Dermis blood vessel endothelial cell (primary cell): ENCODE data around the gene NUFIP2. TPM values are rescaled to one million over a fixed set of nuclear protein-coding genes. Genes with fewer than 3 reads are reported as not detected.
A peak's percentile ranks its signal among the peaks of the same experiment; 100 is the strongest.
"Not testable (repeated sequence)": the region's sequence is repeated elsewhere in the genome, so short reads cannot be mapped to it uniquely, and the experiment has no call there.

ENCODE experiments used
- DNase-seq: peaks from one replicate; pipeline ENCODE4 v3.0.0; 2010
- total RNA-seq: library from RNA; depleted of rRNA; stranded (reverse); fragments of >200 nt; gene quantifications from 2 replicates; pipeline ENCODE4 v1.2.3, GENCODE V29; 2014

NUFIP2 gene, protein sequence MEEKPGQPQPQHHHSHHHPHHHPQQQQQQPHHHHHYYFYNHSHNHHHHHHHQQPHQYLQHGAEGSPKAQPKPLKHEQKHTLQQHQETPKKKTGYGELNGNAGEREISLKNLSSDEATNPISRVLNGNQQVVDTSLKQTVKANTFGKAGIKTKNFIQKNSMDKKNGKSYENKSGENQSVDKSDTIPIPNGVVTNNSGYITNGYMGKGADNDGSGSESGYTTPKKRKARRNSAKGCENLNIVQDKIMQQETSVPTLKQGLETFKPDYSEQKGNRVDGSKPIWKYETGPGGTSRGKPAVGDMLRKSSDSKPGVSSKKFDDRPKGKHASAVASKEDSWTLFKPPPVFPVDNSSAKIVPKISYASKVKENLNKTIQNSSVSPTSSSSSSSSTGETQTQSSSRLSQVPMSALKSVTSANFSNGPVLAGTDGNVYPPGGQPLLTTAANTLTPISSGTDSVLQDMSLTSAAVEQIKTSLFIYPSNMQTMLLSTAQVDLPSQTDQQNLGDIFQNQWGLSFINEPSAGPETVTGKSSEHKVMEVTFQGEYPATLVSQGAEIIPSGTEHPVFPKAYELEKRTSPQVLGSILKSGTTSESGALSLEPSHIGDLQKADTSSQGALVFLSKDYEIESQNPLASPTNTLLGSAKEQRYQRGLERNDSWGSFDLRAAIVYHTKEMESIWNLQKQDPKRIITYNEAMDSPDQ
- total RNA-seq: 38.5 and 43.7 TPM in 2 replicates

DNA sequence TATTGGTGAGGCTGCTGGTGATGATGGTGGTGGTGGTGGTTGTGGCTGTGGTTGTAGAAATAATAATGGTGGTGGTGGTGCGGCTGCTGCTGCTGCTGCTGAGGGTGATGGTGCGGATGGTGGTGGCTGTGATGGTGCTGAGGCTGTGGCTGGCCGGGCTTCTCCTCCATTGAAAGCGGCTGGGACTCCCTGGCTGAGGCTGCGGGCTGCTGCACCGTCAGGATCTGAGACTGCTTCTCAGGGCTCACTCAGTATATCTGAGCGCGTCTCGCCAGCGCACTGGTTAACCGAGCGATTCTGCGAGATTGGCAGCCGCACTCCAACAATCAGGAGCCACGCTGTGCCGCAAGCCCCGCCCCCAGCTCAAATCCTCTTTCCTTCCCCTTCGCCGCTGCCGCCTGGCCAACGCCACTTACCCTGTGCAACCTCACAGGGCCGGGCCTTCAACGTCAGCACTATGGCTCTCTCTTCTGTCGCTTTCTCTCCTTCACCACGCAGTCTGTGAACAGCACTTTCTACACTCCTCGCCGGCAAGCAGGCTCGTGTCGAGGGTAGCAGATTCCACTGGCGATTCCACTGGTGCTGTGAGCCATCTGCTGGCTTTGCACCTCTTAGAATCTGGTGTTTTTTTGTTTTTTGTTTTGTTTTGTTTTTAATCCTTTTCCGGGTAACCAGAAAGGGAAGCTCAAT lies at the start of gene NUFIP2:
TSS of gene NUFIP2 (minus strand) at position 259 of the 690 bp plus-strand sequence. CDS start at position 170, 89 bp downstream.
- peak; percentile 99 for DNase-seq

DNA sequence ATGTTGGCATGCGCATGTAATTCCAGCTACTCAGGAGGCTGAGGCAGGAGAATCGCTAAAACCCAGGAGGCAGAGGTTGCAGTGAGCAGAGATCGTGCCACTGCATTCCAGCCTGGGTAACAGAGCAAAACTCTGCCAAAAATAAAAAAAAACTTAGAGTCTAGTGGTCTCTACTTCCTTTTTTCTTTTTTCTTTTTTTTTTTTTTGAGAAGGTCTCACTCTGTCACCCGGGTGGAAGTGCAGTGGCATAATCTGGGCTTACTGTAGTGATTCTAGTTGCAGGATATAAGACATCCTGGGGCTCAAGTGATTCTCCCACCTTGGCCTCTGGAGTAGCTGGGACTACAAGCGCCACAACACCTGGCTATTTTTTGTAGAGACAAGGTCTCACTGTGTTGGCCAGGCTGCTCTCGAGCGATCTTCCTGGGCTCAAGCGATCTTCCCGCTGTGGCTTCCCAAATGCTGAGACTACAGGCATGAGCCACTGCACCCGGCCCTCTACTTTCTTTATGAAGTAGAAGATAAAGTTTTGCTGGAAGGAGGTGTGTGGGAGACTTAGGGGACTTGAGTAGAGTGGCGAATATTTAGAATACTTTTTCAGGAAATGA lies 48.3 kb upstream of the NUFIP2 start:
- DNase-seq: no peak

DNA sequence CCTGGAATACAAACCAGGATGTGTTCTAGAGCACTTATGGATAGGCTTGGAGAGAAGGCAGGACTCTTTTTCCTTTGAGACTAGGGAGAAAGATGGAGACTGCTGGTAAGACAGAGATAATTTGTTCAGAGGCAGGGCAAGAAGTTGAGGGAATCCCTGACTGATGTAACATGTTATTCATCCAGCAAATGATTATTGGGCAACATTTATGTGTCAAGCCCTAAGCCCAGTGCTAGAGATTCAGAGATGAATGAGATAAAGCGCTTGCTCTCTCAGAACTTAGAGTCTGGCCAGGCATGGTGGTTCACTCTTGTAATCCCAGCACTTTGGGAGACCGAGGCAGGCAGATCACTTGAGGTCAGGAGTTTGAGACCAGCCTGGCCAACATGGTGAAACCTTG lies 47.8 kb upstream of the NUFIP2 start:
- DNase-seq: no peak

DNA sequence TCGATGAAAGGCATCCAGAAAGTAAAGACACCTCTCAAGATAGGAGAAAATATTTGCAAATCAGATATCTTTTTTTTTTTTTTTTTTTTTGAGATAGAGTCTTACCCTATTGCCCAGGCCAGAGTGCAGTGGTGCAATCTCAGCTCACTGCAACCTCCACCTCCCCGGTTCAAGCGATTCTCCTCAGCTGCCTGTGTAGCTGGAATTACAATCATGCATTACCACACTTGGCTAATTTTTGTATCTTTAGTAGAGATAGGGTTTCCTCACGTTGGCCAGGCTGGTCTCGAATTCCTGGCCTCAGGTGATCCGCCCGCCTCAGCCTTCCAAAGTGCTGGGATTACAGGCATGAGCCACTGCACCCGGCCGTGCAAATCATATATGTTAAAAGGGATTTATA lies 45.1 kb upstream of the NUFIP2 start:
- not testable (repeated sequence) for DNase-seq

DNA sequence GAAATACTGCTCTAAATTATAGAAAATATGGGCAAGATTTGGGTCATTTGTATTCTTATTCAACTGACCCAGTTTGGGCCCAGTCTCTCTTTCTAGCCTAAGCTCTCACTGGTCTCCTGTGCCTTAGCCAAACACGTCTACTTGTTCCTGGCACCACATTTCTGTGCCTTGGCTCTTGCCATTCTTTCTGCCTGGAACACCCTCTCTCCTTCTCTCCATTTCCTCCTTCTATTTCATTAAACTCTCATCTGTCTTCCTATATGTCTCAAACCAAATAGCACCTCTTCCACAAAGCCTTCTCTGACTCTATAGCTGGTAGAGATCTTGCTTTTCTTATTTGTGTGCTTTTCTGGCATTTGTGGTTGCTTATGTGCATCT lies 37.7 kb upstream of the NUFIP2 start:
- DNase-seq: no peak

DNA sequence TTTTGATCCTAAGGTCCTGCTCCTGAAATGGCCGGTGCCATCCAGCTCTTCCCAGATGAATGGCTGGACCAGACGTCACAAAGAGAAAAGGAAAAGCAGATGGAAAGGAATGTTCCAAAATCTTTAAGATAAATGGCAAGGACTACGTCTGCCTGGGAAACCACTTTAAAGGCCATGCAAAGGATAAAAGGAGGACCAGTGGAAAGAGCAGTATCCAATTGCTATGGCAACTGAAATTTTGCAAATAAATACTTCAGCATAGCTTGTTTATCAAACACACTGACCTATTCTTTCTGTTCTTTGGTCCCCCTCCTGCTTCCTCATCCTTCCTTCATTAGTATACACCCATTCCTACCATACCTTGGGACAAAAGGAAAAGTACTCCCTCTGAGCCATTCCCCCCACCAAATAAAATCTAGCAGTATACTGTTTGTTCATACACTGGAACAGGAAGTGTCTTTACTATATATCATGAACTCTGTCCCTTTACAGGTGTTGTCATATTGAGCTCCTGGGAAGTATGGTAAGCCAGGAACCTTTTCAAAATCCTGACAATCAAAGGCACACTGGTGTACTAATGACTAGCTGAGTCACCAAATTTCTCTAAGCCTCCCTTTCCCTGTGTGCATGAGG lies 37.2 kb upstream of the NUFIP2 start:
- no peak for DNase-seq

DNA sequence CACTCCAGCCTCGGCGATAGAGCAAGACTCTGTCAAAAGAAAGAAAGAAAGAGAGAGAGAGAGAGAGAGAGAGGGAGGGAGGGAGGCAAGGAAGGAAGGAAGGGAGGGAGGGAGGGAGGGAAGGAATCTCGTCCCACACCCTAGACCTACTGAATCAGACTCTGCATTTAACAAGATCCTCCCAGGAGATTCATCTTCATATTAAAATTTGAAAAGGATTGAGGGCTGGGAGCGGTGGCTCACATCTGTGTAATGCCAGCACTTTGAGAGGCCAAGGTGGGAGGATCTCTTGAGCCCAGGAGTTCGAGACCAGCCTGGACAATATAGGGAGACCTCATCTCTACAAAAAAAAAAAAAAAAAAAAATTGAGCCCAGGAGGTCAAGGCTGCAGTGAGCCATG lies 33.5 kb upstream of the NUFIP2 start:
- no peak for DNase-seq

DNA sequence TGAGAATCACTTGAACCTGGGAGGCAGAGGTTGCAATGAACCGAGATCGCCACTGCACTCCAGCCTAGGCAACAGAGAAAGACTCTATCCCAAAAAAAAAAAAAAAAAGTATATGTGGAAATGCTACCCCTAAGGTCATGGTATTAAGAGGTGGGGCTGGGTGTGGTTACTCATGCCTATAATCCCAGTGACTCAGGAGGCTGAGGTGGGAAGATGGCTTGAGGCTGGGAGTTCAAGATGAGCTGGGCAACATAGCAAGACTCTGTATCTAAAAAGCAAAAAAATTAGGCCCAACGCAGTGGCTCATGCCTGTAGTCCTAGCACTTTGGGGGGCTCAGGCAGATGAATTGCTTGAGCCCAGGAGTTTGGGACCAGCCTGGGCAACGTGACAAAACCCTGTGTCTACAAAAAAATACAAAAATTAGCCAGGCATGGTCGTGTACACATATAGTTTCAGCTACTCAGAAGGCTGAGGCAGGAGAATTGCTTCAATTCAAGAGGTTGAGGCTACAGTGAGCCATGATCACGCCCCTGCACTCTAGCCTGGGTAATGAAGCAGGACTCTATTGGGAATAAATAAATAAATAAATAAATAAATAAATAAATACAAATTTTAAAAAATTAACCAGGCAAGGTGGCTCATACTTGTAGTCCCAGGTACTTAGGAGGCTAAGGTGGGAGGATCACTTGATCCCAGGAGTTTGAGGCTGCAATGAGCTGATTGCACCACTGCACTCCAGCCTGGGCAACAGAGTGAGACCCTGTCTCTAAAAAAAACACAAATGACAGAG lies 32.3 kb upstream of the NUFIP2 start:
- no peak for DNase-seq

DNA sequence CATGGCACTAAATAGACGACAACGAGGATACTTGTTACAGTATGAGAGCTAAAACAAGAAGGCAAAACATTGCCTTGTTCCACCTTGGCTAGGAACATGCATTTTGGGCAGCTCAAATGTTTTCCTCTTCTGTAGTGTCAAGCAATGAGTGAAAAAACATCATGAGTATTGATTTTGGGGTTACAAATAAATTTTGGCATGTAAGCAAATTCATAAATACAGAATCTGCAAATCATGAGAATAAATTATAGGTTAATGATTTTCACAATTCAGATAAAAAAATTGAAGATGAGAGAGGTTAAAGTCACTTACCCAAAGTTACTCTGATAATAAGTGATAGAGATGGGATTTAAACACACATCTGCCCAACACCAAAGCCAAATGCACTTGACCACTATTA lies 28.4 kb upstream of the NUFIP2 start:
- no peak for DNase-seq

DNA sequence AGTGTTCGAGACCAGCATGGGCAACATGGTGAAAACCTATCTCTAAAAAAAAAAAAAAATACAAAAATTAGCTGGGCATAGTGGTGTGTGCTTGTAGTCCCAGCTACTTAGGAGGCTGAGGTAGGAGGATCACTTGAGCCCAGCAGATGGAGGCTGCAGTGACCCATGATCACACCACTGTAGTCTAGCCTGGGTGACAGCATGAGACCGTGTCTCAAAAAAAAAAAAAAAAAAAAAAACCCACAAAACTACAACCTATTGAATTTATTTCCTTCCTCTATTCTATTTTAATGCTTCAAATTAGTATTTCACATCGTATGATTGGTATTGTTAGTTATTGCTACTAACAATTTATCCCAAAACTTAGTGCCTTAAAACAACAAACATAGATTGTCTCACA lies 9.4 kb upstream of the NUFIP2 start:
- DNase-seq: no peak

DNA sequence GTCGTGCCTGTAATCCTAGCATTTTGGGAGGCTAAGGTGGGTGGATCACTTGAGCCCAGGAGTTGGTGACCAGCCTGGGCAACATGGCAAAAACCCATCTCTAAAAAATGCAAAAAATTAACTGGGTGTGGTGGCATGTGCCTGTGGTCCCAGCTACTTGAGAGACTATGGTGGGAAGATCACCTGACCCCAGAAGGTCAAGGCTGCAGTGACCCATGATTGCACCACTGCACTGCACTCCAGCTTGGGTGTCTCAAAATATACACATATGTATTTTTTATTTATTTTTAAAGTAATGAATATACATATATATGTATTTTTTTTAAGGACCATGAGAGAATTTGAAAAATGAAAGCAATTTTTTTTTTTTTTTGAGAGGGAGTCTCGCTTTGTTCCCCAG lies 5.1 kb upstream of the NUFIP2 start:
- DNase-seq: no peak

DNA sequence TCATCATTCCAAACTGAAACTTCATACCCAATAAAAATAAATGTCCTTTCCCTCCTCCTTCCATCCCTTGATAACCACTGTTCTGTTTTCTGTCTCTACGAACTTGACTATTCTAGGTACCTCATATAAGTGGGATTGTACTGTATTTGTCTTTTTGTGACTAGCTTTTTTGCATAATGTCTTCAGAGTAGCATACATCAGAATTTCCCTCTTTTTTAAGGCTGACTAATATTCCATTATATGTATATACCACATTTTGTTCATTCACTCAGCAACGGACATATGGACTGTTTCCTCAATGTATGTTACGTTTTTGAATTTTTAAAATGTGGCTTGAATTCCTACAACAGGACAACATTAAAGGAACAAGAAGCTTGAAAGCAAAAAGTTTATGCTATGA lies 1.5 kb upstream of the NUFIP2 start:
- DNase-seq: no peak

DNA sequence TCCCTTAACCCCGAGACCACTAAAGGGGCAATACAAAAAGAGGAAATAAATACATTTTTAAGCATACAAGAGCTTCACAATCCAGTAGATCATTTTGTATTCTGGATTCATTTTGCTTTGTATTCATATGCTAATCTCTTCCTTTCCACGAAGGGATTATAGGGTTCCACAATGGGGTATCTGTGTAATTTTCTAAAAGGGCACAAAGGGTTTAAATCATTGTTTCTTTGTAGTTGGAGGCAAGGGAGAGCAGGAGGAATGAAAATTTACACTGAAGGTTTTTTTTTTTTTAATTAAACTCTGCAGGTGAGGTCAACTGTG lies 592 bp upstream of the NUFIP2 start:
- DNase-seq: no peak

DNA sequence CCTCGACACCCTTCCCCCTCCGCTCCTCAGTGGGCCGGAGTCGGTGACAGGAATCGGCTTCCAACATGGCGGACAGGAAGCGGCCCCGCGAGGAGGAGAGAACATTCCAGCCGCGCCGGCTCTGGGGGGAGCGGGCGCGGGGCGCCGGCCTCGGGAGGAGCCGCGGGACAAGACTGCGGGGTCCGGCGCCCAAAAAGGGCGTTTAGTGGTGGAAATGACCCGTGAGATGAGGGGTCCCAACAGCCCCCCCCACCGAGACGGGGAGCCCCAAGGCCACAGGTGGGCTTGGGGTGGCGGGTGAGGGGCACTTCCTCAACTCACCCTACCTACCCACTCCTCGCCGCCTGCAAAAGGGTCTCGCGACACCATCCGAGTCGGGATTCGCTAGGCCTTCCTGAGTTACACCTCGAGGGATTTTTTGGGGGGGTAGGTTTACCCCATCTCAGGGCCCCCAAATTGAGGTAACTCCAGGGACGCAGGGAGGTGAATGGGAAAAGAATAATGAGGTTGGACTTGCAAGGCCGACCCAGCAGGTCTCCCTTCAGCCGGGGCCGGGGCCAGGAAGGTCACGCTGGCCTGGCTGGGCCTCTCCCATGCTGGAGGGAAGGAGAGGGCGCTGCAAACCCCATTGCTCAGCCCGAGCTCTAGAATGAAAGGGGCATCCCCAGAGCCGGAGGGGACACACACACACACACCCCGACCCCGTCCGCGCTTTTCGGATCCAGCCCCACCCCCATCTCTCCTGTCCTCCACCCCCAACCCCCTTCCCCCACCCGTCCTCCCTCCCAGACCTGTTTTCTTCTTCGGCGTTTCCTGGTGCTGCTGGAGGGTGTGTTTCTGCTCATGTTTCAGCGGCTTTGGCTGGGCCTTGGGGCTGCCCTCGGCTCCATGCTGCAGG lies 707 bp downstream of the NUFIP2 start:
- peak; percentile 65 for DNase-seq

DNA sequence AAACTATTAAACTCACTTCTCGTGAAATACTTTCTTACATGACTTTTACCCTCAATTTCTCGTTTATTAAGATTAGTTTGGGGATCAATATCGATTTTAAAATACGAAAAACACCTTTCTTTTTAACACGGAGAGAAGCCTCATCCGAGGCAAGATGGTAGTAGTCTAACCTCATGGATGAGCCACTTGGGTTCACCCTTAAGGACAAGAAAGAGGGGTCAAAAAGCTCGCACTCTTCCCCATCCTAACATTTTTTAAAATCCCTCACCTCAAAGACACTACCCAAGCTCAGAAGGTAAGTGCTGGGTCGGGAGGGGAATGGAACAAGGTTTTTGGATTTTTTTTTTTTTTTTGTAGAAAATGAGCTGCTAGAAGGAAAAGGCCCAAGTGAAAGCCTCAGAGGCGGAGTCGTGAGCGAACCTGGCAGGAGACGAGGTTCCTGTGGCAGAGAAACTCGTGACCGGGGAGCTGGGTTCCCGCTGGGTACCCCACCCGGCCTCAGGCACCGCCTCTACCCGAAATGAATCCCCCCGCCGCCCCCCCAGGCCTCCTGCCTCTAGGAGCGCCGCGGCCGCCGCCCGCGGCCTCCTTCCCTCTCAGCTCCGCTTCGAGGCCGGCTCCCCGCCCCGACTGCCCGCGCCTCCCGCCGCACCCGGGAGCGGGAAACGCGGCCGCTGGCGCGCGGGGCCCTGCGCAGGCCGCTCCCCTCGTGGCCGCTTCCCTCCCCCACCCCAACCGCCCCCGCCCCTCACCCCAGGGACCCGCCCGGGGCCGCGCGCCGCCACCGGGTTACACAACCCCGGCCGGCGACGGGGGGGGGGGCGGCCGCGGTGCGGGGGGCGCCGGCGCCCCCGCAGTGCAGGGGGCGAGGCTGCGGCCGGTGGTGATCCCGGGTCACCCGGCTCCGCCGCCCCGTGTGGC lies 1.6 kb downstream of the NUFIP2 start:
- DNase-seq: peak; percentile 61

DNA sequence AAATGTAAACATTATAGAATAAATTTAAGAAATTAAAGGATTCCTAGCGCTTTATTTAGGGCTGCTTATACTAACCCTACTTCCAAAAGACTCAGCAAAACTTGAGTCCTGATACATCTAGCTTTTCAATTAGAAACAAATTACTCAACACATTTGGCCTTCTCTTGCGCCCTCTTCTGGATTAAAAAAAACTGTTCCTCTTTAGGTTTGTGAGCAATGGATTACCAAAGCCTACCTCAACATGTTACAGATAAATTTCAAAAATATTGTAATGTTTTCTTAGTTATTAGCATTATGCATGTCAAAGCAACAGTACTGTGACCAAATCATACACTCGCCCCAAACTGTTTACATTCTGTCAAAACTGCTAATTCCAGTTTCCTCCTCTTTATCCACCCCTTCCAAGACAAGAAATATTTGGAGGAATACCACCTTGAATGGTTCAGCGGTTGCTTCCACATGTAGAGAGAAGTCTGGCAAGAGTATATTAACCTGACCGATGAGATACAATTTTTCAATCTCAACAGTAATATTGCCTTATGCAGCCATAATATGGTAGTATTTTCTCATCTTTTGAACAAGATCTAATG lies 2.7 kb downstream of the NUFIP2 start:
- peak; percentile 82 for DNase-seq

DNA sequence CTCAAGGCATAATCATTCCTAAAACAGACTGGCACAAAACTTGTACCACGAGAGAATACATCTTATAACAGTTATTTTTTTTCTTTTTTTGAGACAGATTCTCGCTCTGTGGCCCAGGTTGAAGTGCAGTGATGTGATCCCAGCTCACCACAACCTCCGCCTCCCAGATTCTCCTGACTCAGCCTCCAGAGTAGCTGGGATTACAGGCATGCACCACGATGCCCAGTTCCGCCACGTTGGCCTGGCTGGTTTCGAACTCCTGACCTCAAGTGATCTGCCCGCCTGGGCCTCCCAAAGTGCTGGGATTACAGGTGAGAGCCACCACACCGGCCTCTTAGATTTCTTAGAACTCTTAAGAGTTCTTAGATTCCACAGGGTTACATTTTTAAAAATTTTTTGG lies 4.1 kb downstream of the NUFIP2 start:
- DNase-seq: no peak

DNA sequence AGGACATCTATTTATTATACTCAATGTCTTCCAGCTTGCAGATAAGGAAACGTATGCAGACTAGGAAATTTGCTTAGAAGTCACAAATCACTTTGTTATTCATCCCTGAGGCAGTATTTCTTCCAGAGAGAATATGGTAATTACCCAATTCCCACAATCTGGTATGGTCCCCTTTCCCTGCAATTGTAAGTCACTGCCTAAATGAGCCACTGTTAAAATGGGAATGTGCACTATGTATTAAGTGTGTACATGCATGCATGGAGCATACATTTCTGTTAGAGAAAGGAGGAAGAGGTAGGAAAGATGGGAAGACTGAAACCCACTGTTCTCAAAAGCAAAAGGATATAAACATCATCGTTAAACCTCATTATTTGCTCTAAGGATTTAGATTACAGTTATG lies 10.0 kb downstream of the NUFIP2 start:
- DNase-seq: no peak

DNA sequence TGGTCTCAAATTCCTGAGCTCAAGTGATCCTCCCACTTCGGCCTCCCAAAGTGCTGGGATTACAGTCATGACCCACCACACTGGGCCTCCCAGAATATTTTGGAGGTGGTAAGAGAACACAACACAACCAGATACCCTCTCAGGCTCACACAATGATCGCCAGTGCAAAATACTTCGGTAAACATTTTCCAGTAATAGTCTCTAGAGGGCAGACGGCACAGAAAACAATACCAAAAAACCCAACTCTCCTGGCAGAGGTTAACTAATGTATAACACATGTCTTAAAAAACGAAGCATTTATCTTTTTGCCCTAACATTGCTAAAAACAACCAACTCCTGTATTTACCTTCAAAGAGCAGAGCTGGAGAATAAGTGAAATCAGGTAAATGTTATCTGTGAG lies 10.5 kb downstream of the NUFIP2 start:
- peak; percentile 35 for DNase-seq
